DOHH2 (cell line): ENCODE data around the gene CCIN.
"Not testable (repeated sequence)": the region's sequence is repeated elsewhere in the genome, so short reads cannot be mapped to it uniquely, and the experiment has no call there.

Experiments
- EZH2phosphoT487 ChIP-seq: fragments of 200-600 bp; sonication (generic); IDR thresholded peaks from 2 replicates; pipeline ENCODE4 v1.6.1; 2017; ENCODE audit warnings: borderline replicate concordance, mild to moderate bottlenecking, antibody characterized with exemption, low read length, moderate library complexity, mixed read lengths
- TF ChIP-seq, protein P1 (sequence below): fragments of 200-600 bp; sonication (generic); IDR thresholded peaks from one replicate; pipeline ENCODE4 v1.5.1; 2014; ENCODE audit warnings: antibody characterized with exemption, mild to moderate bottlenecking, low read depth, low read length; ENCODE audit not compliant: poor library complexity, severe bottlenecking

DNA sequence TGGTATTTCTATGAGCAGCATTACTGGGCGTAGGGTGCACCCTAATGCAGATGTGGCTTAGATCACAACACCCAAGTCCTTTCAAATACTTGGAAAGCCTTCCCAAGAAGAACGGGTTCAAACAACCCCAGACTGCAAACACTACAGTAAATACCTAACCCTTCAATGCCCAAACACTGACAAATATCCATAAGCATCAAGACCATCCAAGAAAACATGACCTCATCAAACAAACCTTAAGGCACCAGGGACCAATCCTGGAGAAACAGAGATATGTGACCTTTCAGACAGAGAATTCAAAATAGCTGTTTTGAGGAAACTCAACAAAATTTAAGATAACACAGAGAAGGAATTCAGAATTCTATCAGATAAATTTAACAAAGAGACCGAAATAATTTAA lies 6.0 kb downstream of the CCIN start:
- TF ChIP-seq, protein P1, sequence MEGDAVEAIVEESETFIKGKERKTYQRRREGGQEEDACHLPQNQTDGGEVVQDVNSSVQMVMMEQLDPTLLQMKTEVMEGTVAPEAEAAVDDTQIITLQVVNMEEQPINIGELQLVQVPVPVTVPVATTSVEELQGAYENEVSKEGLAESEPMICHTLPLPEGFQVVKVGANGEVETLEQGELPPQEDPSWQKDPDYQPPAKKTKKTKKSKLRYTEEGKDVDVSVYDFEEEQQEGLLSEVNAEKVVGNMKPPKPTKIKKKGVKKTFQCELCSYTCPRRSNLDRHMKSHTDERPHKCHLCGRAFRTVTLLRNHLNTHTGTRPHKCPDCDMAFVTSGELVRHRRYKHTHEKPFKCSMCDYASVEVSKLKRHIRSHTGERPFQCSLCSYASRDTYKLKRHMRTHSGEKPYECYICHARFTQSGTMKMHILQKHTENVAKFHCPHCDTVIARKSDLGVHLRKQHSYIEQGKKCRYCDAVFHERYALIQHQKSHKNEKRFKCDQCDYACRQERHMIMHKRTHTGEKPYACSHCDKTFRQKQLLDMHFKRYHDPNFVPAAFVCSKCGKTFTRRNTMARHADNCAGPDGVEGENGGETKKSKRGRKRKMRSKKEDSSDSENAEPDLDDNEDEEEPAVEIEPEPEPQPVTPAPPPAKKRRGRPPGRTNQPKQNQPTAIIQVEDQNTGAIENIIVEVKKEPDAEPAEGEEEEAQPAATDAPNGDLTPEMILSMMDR = not testable (repeated sequence)
- not testable (repeated sequence) for TF ChIP-seq EZH2phosphoT487
